Esophagus squamous epithelium (tissue), 4 donors: ENCODE measurements around the gene NTN3.

ENCODE experiments used
- CTCF ChIP-seq, 6 experiments: fragments of 450-650 bp in 4 of 6; fragments of 200-600 bp in 2 of 6; sonication (generic) in 2 of 6; IDR thresholded peaks; one replicate each; pipeline ENCODE4 v1.5.1; 2016 to 2019; ENCODE audit warnings: antibody characterized with exemption in 6 of 6, mild to moderate bottlenecking in 4 of 6, moderate library complexity in 4 of 6
- POLR2A ChIP-seq, 4 donors: fragments of 450-650 bp; IDR thresholded peaks; one replicate each; pipeline ENCODE4 v1.6.1; 2017; ENCODE audit warnings: antibody characterized with exemption in 4 of 4, mild to moderate bottlenecking in 4 of 4, moderate library complexity in 3 of 4

- TF ChIP-seq POLR2A (IDR thresholded peaks at IDR 0.05) (no peak), CTCF (IDR thresholded peaks at IDR 0.05) (peak; percentile 92 to 99 (median 96))
These were observed 30.0 kb downstream of the NTN3 start for GRCh38 chr16:2500918-2501750.
